Kidney glomerular epithelial cell (primary cell): ENCODE results near the gene SOX10.
"Not testable (repeated sequence)": the region's sequence is repeated elsewhere in the genome, so short reads cannot be mapped to it uniquely, and the experiment has no call there.

ENCODE experiments used
- DNase-seq: peaks from one replicate; lab custom pipeline; 2025; lab: John Stamatoyannopoulos, UW

SOX10 gene

GRCh38 chr22:37985751-37986281 lies 1.5 kb upstream of the SOX10 start:
- no peak for DNase-seq

DNA sequence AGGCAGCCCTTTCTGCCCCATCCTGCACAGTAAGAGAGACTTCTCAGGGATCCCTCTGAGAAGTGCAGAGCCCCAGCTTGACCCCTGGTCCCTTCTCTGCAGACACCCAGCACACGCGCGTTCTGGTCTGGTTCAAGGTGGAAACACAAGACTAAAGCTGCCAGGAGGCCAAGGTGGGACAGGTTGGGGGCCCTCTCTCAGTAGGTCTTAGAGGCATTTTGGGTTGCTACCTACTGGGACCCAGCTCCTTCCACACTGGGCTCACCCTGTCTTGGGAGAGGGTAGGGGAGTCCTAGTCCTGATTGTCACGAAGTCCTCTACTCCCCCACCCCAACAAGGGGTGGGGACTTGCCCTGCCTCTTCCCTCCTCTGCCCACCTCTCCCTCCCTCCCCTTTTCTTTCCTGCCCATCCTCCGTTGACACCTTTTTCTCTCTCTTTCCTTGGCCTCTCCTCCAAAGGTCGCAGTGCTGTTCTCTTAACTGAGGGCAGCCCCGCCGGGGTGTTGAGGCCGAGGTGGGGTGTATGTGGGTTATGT lies 763 bp upstream of the SOX10 start:
- DNase-seq = no peak

DNA sequence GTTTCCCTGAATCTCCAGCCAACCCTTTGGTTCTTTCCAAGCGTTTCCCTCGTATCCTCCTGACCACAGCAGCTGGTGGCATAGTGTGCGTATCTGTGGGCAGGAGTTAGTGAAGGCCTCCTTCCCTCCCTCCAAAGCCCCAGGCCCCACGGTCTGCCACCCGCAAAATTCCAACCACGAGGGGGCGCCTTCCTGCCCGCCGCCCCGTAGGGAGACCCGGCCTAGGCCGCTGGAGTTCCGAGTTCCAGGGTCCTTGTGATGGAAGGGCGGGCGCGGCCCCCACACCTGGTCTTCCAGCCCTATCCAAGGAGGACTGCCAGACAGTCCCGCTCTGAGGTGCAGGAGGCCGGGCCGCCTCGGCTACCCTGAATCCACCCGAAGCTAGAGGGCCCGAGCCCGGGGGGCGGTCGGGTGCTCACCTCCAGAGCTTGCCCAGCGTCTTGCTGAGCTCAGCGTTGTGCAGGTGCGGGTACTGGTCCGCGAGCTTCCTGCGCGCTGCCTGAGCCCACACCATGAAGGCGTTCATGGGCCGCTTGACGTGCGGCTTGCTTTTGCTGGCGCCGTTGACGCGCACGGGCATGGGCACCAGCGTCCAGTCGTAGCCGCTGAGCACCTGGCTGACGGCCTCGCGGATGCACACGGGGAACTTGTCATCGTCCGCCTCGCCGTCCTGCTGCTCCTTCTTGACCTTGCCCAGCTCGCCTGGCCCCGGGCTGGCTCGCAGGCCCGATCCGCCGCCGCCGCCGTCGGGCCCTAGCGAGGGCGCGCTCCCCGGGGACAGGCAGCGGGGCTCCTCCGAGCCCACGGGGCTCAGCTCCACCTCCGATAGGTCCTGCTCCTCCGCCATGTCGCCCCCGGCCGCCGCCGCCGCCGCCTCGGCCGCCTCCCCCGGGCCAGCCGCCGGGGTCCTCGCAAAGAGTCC lies 1.2 kb downstream of the SOX10 start:
- no peak for DNase-seq

- no peak for DNase-seq
Observed at GRCh38 chr22:37982151-37982785, 2.1 kb downstream of the SOX10 start.

GRCh38 chr22:37981282-37982011 lies 2.9 kb downstream of the SOX10 start:
- DNase-seq = no peak

- no peak for DNase-seq
Observed at GRCh38 chr22:37979782-37980181, 4.6 kb downstream of the SOX10 start.

DNA sequence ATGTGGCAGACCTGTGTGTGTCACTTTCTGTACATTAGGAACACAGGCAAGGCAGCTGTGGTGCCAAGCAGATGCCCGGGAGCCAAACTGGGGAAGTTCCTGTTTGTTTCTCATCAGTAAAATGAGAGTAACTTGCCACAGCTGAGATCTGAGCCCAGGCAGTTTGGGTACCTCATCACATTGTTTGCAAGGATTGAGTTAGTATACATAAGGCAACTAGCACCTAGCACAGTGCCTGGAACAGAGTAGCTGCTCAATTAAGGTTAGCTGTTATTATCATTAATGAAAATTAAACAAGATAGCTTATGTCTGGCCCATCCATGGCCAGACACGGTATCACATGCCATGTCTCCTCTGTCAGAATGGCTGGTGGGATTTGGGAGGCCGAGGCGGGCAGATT lies 7.8 kb downstream of the SOX10 start:
- no peak for DNase-seq

DNA sequence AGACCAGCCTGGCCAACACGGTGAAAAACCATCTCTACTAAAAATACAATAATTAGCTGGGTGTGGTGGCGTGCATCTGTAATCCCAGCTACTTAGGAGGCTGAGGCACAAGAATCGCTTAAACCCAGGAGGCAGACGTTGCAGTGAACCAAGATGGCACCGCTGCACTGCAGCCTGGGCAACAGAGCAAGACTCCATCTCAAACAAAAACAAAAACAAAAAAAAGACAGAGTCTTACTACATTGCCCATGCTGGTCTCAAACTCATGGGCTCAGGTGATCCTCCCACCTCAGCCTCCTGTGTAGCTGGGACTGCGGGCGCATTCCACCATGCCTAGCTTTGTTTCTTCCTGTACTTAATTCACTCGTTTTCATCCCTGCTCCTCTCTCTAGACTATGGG lies 8.3 kb downstream of the SOX10 start:
- DNase-seq = not testable (repeated sequence)

- no peak for DNase-seq
Observed at GRCh38 chr22:37975153-37975552, 9.2 kb downstream of the SOX10 start.

DNA sequence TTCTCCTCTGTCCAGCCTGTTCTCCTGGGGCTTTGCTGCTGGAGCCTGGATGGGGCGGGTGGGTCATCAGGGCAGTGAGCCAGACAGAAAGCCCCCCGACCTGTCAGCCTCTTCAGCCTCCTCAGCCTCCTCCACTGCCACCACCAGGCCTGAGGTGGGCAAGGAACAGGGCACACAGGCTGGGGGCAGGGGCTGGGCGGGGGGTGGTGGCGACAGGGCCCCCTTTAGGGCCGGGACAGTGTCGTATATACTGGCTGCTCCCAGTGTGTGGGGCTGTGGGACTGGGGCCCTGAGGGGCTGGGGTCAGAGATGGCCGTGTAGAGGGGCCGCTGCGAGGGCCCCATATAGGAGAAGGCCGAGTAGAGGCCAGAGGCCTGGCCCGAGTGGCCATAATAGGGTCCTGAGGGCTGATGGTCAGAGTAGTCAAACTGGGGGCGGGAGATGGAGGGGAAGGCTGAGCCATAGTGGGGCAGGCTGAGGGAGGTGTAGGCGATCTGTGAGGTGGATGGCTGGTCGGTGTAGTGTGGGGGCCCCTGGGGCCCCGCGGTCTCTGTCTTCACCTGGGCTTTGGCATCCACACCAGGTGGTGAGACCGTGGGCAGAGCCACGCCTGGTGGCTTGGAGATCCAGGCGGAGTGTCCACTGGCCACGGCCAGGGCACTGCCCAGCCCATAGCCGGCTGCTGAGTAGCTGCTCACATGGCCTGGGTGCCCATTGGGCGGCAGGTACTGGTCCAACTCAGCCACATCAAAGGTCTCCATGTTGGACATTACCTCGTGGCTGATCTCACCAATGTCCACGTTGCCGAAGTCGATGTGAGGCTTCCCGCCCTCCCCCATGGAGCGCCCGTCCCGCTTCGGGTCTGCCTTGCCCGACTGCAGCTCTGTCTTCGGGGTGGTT lies 10.8 kb downstream of the SOX10 start:
- DNase-seq = no peak

DNA sequence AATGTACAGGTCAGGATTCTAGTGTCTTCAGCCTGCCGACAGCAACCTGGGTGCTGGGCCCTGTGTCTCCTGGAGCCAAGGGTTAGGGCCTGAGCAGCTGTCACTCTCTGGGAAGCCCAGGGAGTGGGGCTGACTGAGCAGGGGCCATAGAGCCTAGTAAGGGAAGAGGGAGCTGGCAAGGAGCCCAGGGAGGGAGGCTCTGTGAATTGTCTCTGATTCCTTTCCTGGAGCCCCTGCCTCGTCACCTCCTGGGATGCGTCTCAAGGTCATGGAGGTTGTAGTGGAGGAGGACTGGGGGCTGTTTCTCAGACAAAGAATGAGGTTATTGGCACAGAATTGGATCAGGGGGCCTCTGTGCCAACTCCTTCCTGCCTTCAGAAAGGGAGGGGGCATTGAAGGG lies 11.8 kb downstream of the SOX10 start:
- no peak for DNase-seq

- no peak for DNase-seq
Observed at GRCh38 chr22:37971475-37972434, 12.6 kb downstream of the SOX10 start.

DNA sequence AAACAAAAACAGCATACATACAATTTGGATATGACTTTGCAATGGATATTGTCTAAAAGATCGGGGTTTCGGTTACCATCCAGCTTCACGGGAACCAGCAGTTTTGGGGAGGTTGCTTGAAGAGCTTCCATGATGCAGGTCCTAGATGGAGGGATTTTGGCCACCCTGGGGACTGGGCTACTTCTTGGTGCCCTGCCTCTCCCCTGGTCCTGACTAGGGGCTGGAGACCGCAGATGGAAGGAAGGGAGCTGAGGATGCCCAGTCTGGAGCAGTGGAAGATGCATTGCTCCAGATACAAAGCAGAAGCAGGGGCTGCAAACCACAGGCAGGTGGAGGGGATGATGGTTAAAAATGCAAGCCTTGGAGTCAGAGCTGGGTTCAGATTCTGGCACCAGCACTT lies 13.5 kb downstream of the SOX10 start:
- no peak for DNase-seq

DNA sequence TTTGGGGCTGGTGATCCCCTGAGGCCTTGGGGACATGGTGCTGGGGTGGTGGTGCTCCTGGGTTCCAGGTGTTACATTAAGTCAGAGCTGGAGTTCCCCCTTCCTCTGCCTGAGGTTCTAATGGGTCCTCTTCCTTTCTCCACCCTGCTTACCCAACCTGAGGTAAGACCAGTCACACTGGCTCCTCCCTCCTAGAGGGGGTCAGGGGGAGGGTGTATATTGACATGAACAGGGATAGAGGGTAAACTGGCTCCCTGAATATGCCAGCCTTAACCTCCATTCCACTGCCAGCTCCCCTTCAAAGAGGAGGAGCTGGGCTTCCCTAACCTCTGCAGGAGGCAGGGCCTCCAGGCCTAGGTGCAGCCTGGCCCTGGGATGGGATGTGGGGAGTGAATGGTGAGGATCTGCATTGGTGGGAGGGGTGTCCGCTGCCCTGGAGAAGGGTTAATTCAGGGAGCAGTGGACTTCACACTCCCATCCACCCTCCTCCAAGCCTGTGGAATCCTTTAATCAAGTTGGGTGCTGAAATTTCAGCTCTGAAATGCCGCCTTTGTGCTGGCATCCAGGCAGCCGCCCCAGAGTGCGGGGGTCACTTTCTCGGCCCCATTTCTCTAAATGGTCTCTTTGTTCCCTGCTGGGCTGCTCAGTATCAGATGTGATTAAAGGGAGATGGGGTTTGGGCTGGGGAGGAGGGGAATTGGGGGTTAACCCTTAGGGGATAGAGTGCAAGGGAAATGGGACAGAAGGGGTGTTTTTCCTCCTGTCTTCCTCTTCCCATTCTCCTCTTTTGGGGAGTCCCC lies 15.7 kb downstream of the SOX10 start:
- no peak for DNase-seq

DNA sequence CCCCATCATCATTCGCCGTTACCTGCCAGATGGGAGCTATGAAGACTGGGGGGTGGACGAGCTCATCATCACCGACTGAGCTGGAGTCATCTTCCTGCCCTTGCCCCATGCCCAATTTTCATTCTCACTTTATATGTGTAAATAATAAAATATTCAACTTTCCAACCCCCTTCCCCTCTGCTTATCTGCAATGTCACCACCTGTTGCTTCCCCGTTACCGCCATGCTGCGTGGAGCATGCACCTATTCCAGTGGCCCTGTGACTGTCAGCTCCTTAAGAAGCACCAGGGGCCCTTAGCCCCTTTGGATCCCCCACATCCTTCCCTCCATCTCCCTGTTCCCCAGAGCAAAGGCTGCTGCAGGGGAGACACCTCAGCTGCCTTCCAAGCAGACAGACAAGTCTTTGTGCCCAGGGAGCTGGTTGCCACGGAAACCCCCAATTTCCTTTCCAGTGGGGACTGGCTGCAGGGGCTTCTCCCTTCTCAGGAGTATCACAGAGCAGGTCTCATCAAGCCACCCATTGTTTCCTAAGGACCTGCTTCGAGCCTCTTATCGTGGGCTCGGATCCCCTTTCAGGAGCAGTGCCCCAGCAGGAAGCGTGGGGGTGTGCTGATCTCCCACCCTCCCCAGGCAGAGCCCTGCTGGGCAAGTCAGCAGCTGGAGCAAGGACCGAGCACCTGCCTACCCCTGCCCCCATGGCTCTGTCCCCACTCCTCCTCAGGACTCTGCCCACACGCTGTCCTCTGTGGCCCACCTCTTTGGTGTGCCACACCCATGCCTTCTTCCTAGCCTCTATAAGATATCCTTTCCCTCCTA lies 16.5 kb downstream of the SOX10 start:
- no peak for DNase-seq

- DNase-seq = no peak
Observed at GRCh38 chr22:37967147-37967546, 17.2 kb downstream of the SOX10 start.

GRCh38 chr22:37965940-37966664 lies 18.3 kb downstream of the SOX10 start:
- DNase-seq = no peak

GRCh38 chr22:37961062-37961461 lies 23.3 kb downstream of the SOX10 start:
- DNase-seq = no peak
